Measurements from ENCODE around the gene KRTAP3-3. TPM values are rescaled to one million over a fixed set of nuclear protein-coding genes. Genes with fewer than 3 reads are reported as not detected.
A peak's percentile ranks its signal among the peaks of the same experiment; 100 is the strongest.
"Not testable (repeated sequence)": the region's sequence is repeated elsewhere in the genome, so short reads cannot be mapped to it uniquely, and the experiment has no call there.

Gene KRTAP3-3
- not detected in 2 replicates for total RNA-seq (2012; rRNA removed)

GRCh38 chr17:40993839-40994238 is at the start of gene KRTAP3-3:
TSS of gene KRTAP3-3 (minus strand) at chr17:40994164. CDS start at chr17:40994097, 67 bp downstream.
- H3K4me1 ChIP-seq (ENCODE audit: control insufficient read depth, insufficient read depth, low read length), result no peaks in the 10 kb centered on the region

DNA sequence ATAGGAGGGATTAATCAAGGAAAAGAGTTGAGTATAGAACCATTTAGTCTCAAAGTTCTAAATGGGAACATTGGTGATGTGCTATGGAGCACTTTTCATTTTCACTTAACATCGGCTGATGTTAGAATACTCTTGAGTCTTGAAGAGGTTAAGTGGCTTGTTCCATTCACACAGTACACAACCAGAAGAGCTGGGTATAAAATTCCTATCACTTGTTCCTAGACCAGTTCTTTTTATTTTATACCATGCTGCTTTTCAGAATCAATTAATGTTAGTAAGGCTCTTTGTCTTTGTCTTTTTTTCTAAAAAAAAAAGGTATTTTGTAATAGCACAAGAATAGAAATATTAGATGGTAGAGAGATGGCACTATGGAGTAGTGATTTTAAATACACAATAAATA is 49.0 kb upstream of the KRTAP3-3 start:
- Histone ChIP-seq H3K4me1 (ENCODE audit: control insufficient read depth, insufficient read depth, low read length) (peaks cover 19% of the 10 kb centered on the region), H3K36me3 (ENCODE audit: insufficient read depth, low read length) (no peaks in the 10 kb centered on the region), H3K4me2 (ENCODE audit: low read length) (no peak overlapping the region), H3K9me3 (replicated peaks; ENCODE audit: low read length) (no peaks in the 10 kb centered on the region), H3K9ac (ENCODE audit: low read depth, low read length) (no peak overlapping the region), H3K27me3 (ENCODE audit: control insufficient read depth, insufficient read depth, low read length) (no peaks in the 10 kb centered on the region), H3K4me3 (ENCODE audit: low read length) (no peak overlapping the region)

More at GRCh38 chr17:40993839-40994238, at the start of gene KRTAP3-3:
- H3K9me3 ChIP-seq (replicated peaks; ENCODE audit: low read length), result no peaks in the 10 kb centered on the region
- H3K9ac ChIP-seq (ENCODE audit: low read depth, low read length), result no peak within 1 kb of the TSS
- no peaks in the 10 kb centered on the region for H3K27me3 ChIP-seq (ENCODE audit: control insufficient read depth, insufficient read depth, low read length)
- no peak within 1 kb of the TSS for H3K4me3 ChIP-seq (ENCODE audit: low read length)
- H3K36me3 ChIP-seq (ENCODE audit: insufficient read depth, low read length), result no peaks in the 10 kb centered on the region
- H3K4me2 ChIP-seq (ENCODE audit: low read length), result no peak within 1 kb of the TSS

DNA sequence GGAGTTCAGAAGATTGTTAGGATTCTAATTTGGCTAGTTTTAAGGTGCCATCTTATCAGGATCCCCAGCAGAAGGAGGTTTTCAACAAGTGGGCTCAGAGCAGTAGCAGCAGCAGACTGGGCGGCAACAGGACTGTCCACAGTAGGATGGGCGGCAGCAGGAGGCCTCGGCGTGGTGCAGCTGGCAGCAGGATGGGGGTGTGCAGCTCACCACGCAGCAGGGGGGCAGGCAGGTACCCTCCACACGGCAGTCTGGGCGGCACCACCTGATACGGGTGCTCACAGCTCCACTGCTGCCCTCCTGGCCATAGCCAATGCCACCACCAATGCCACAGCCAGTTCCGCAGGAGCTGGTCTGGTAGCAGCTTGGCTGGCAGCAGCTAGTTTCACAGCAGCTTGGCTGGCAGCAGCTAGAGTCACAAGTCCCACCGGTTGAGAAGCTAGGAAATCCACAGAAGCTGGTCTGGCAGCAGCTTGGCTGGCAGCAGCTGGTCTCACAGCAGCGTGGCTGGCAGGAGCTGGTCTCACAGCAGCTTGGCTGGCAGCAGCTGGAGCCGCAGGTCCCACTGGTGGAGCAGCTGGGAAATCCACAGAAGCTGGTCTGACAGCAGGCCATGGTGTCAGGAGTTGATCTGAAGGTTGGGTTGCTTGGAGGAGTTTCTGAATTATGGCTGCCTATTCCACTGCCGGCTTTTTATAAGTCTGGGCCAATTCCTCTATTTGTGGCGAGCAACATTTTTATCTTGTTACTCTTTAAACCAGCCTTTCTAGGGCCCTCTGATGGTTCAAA is 47.0 kb upstream of the KRTAP3-3 start, which contains the start of gene KRTAP1-1:
Gene KRTAP1-1, minus strand, starts transcription at position 668 of the 789 bp plus-strand sequence. Its CDS starts 53 bp downstream, at position 615.
- H3K4me1 ChIP-seq (ENCODE audit: control insufficient read depth, insufficient read depth, low read length), result peaks cover 14% of the 10 kb centered on the region
- not testable (repeated sequence) for H3K36me3 ChIP-seq (ENCODE audit: insufficient read depth, low read length); H3K27me3 ChIP-seq (ENCODE audit: control insufficient read depth, insufficient read depth, low read length); H3K9me3 ChIP-seq (replicated peaks; ENCODE audit: low read length)
- H3K4me3 ChIP-seq (ENCODE audit: low read length), result peak within 1 kb of the TSS; percentile 44
- H3K4me2 ChIP-seq (ENCODE audit: low read length), result peak within 1 kb of the TSS; percentile 65
- peak within 1 kb of the TSS; percentile 59 for H3K9ac ChIP-seq (ENCODE audit: low read depth, low read length)

DNA sequence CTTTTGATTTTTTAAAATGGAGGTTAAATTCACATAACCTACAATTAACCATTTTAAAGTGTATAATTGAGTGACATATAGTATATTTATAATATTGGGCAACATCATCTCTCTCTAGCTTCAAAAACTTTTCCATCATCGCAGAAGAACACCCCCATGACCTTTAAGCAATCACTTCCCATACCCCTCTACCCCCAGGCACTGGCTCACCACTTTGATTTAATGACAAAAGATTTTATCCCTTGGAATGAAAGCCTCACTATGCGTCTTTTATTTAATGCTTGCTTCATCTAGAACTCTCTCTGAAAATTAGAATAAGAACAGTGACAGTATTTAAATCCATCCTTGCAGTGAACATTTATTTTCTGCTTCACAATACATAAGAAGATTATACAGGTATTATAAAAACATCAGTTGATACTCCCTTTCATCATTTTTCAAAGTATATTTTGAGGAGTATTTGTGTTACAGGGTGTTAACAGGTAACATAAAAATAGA is 43.9 kb upstream of the KRTAP3-3 start:
- Histone ChIP-seq H3K4me1 (ENCODE audit: control insufficient read depth, insufficient read depth, low read length) (peaks cover 14% of the 10 kb centered on the region), H3K36me3 (ENCODE audit: insufficient read depth, low read length) (no peaks in the 10 kb centered on the region), H3K4me3 (ENCODE audit: low read length) (no peak overlapping the region), H3K4me2 (ENCODE audit: low read length) (no peak overlapping the region), H3K9me3 (replicated peaks; ENCODE audit: low read length) (no peaks in the 10 kb centered on the region), H3K27me3 (ENCODE audit: control insufficient read depth, insufficient read depth, low read length) (no peaks in the 10 kb centered on the region), H3K9ac (ENCODE audit: low read depth, low read length) (no peak overlapping the region)

- not testable (repeated sequence) for H3K4me3 ChIP-seq (ENCODE audit: low read length); H3K36me3 ChIP-seq (ENCODE audit: insufficient read depth, low read length); H3K4me2 ChIP-seq (ENCODE audit: low read length); H3K27me3 ChIP-seq (ENCODE audit: control insufficient read depth, insufficient read depth, low read length); H3K9ac ChIP-seq (ENCODE audit: low read depth, low read length); H3K4me1 ChIP-seq (ENCODE audit: control insufficient read depth, insufficient read depth, low read length); H3K9me3 ChIP-seq (replicated peaks; ENCODE audit: low read length)
Observed at GRCh38 chr17:41034346-41034935, 40.5 kb upstream of the KRTAP3-3 start, which contains the start of gene KRTAP1-3. TSS of gene KRTAP1-3 (minus strand) at chr17:41034874. CDS start at chr17:41034821, 53 bp downstream.

DNA sequence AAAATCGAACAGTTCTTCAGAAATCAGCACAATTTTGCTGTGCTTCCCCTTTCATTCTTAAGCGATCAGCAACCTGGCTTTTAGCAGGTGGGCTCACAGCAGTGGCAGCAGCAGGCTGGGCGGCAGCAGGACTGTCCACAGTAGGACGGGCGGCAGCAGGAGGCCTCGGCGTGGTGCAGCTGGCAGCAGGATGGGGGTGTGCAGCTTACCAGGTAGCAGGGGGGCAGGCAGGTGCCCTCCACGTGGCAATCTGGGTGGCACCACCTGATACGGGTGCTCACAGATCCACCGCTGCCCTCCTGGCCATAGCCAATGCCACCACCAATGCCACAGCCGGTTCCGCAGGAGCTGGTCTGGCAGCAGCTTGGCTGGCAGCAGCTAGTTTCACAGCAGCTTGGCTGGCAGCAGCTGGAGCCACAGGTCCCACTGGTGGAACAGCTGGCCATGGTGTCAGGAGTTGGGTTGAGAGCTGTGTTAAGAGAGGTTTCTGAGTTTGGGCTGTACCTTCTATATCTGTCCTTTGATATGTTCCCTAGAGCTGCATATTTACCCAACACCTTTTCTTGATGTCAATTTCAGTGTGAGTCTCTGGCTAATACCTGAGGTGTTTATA is 35.8 kb upstream of the KRTAP3-3 start, which contains the start of gene KRTAP1-4:
Gene KRTAP1-4, minus strand, starts transcription at position 563 of the 613 bp plus-strand sequence. Its CDS starts 117 bp downstream, at position 446.
- Histone ChIP-seq H3K4me2 (ENCODE audit: low read length) (no peak within 1 kb of the TSS), H3K4me3 (ENCODE audit: low read length) (no peak within 1 kb of the TSS), H3K27me3 (ENCODE audit: control insufficient read depth, insufficient read depth, low read length) (no peaks in the 10 kb centered on the region), H3K36me3 (ENCODE audit: insufficient read depth, low read length) (no peaks in the 10 kb centered on the region), H3K9ac (ENCODE audit: low read depth, low read length) (no peak within 1 kb of the TSS), H3K4me1 (ENCODE audit: control insufficient read depth, insufficient read depth, low read length) (peaks cover 18% of the 10 kb centered on the region), H3K9me3 (replicated peaks; ENCODE audit: low read length) (no peaks in the 10 kb centered on the region)

DNA sequence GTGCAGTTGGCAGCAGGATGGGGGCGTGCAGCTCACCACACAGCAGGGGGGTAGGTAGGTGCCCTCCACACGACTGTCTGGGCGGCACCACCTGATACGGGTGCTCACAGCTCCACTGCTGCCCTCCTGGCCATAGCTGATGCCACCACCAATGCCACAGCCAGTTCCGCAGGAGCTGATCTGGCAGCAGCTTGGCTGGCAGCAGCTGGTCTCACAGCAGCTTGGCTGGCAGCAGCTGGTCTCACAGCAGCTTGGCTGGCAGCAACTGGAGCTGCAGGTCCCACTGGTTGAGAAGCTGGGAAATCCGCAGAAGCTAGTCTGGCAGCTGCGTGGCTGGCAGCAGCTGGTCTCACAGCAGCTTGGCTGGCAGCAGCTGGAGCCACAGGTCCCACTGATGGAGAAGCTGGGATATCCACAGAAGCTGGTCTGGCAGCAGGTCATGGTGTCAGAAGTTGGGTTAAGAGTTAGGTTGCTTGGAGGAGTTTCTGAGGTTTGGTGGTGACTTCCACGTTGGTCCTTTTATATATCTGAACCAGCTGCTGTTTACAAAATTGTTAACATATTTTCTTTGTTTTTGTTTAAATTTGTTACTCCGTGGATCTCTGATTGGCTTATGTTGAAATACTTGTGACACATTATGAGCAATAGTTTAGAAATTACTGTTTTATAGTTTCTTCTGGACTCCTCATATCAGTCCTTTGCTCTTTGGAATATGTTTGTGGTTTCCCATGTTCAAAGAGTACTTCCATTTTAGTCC is 32.9 kb upstream of the KRTAP3-3 start, which contains the start of gene KRTAP1-5:
Gene KRTAP1-5, minus strand, starts transcription at position 494 of the 757 bp plus-strand sequence. Its CDS starts 53 bp downstream, at position 441.
- Histone ChIP-seq H3K27me3 (ENCODE audit: control insufficient read depth, insufficient read depth, low read length) (no peaks in the 10 kb centered on the region), H3K4me2 (ENCODE audit: low read length) (peak within 1 kb of the TSS; percentile 67), H3K9me3 (replicated peaks; ENCODE audit: low read length) (no peaks in the 10 kb centered on the region), H3K36me3 (ENCODE audit: insufficient read depth, low read length) (no peaks in the 10 kb centered on the region), H3K4me3 (ENCODE audit: low read length) (peak within 1 kb of the TSS; percentile 51), H3K4me1 (ENCODE audit: control insufficient read depth, insufficient read depth, low read length) (peaks cover 18% of the 10 kb centered on the region), H3K9ac (ENCODE audit: low read depth, low read length) (peak within 1 kb of the TSS; percentile 47)

- no peaks in the 10 kb centered on the region for H3K9me3 ChIP-seq (replicated peaks; ENCODE audit: low read length)
- H3K27me3 ChIP-seq (ENCODE audit: control insufficient read depth, insufficient read depth, low read length), result no peaks in the 10 kb centered on the region
- H3K4me2 ChIP-seq (ENCODE audit: low read length), result no peak overlapping the region
- H3K9ac ChIP-seq (ENCODE audit: low read depth, low read length), result no peak overlapping the region
- H3K4me3 ChIP-seq (ENCODE audit: low read length), result no peak overlapping the region
- no peaks in the 10 kb centered on the region for H3K36me3 ChIP-seq (ENCODE audit: insufficient read depth, low read length)
- peaks cover 18% of the 10 kb centered on the region for H3K4me1 ChIP-seq (ENCODE audit: control insufficient read depth, insufficient read depth, low read length)
Observed at GRCh38 chr17:41024697-41025096, 30.7 kb upstream of the KRTAP3-3 start.

DNA sequence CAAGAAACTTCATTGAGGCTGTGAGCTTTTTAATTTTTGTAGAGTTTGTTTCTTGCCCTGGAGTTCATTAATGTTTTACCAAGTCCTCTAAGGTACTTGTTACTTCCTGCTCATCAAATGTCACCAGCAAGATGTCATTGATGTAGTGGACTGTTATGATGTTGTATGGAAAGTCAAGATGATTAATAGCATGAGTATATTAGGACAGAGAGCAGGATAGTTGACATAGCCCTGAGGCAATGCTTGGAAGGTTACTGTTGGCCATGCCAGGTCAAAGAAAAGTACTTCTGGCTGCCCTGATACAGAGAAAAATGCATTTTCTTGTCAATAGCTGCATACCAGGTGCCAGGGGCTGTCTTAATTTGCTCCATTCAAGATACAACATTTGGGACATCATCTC is 26.4 kb upstream of the KRTAP3-3 start:
- no peaks in the 10 kb centered on the region for H3K4me1 ChIP-seq (ENCODE audit: control insufficient read depth, insufficient read depth, low read length)
- no peaks in the 10 kb centered on the region for H3K27me3 ChIP-seq (ENCODE audit: control insufficient read depth, insufficient read depth, low read length)
- H3K36me3 ChIP-seq (ENCODE audit: insufficient read depth, low read length), result no peaks in the 10 kb centered on the region
- no peak overlapping the region for H3K4me3 ChIP-seq (ENCODE audit: low read length)
- H3K4me2 ChIP-seq (ENCODE audit: low read length), result no peak overlapping the region
- no peaks in the 10 kb centered on the region for H3K9me3 ChIP-seq (replicated peaks; ENCODE audit: low read length)
- H3K9ac ChIP-seq (ENCODE audit: low read depth, low read length), result no peak overlapping the region

DNA sequence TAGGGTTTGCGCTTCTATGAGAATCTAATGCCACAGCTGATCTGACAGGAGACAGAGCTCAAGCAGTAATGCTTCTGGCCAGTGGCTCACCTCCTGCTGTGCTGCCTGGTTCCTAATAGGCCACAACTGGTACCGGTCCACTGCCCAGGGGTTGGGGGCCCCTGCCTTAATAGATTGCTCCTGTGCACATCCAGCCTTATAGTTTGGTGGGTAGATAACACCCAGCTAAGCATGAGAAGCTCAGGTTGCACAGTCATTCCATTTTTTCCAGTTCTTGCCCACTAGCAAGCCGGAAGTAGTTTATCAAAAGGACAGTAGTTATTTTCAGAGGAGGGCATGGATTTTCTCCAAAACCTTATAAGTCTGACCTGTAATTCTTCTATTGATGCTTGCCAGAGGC is 25.5 kb upstream of the KRTAP3-3 start:
- no peaks in the 10 kb centered on the region for H3K36me3 ChIP-seq (ENCODE audit: insufficient read depth, low read length)
- no peak overlapping the region for H3K4me3 ChIP-seq (ENCODE audit: low read length)
- no peaks in the 10 kb centered on the region for H3K9me3 ChIP-seq (replicated peaks; ENCODE audit: low read length)
- H3K4me1 ChIP-seq (ENCODE audit: control insufficient read depth, insufficient read depth, low read length), result no peaks in the 10 kb centered on the region
- no peak overlapping the region for H3K9ac ChIP-seq (ENCODE audit: low read depth, low read length)
- H3K4me2 ChIP-seq (ENCODE audit: low read length), result no peak overlapping the region
- no peaks in the 10 kb centered on the region for H3K27me3 ChIP-seq (ENCODE audit: control insufficient read depth, insufficient read depth, low read length)

All from skeletal muscle satellite cell (primary cell).